Activated T-helper 1 cell treated with Interleukin-2 at 50 U/mL for 16 hours (primary cell): ENCODE measurements around the gene TBXT.

Experiments used
- DNase-seq: peaks from one replicate; pipeline ENCODE4 v3.0.0-alpha.2; 2020; ENCODE audit warnings: low read depth

Gene TBXT

GRCh38 chr6:166112580-166112979, 55.1 kb downstream of the TBXT start:
- no peak for DNase-seq

GRCh38 chr6:166109608-166110007, 58.0 kb downstream of the TBXT start:
- no peak for DNase-seq
